Choroid plexus epithelial cell (primary cell): Measurements from ENCODE around the gene OR6J1.
"Not testable (repeated sequence)": the region's sequence is repeated elsewhere in the genome, so short reads cannot be mapped to it uniquely, and the experiment has no call there.

Experiments
- DNase-seq: peaks from one replicate; pipeline ENCODE4 v3.0.0-alpha.2; 2010; ENCODE audit warnings: low read depth
- H3K4me3 ChIP-seq: 2 replicates; pipeline ENCODE4 v1.5.1; 2011; ENCODE audit warnings: low read depth, mild to moderate bottlenecking, control low read depth, low read length, moderate library complexity
- CTCF ChIP-seq: conservative IDR thresholded peaks from 2 replicates; pipeline ENCODE4 v1.5.1; 2011; ENCODE audit warnings: low read depth, mild to moderate bottlenecking, control low read depth, inconsistent platforms, low read length, moderate library complexity

The OR6J1 gene

GRCh38 chr14:22650960-22651521 lies 6.9 kb upstream of the OR6J1 start:
- TF ChIP-seq CTCF: no peak
- peak; percentile 43 for DNase-seq
- no peak overlapping the region for H3K4me3 ChIP-seq

GRCh38 chr14:22650046-22650739 lies 6.0 kb upstream of the OR6J1 start:
- H3K4me3 ChIP-seq: no peak overlapping the region
- no peak for TF ChIP-seq CTCF
- no peak for DNase-seq

- DNase-seq: no peak
- no peak overlapping the region for H3K4me3 ChIP-seq
- no peak for TF ChIP-seq CTCF
These were observed 4.4 kb upstream of the OR6J1 start for GRCh38 chr14:22648506-22648905.

- no peak overlapping the region for H3K4me3 ChIP-seq
- TF ChIP-seq CTCF: no peak
- peak; percentile 87 for DNase-seq
These were observed 2.6 kb upstream of the OR6J1 start for GRCh38 chr14:22646570-22647254.

GRCh38 chr14:22641846-22642245 lies 2.3 kb downstream of the OR6J1 start:
- no peak for TF ChIP-seq CTCF
- H3K4me3 ChIP-seq: no peak overlapping the region
- no peak for DNase-seq

- no peak overlapping the region for H3K4me3 ChIP-seq
- TF ChIP-seq CTCF: no peak
- DNase-seq: no peak
These were observed 4.0 kb downstream of the OR6J1 start for GRCh38 chr14:22640192-22640591.

GRCh38 chr14:22635980-22636379 lies 8.2 kb downstream of the OR6J1 start:
- not testable (repeated sequence) for DNase-seq, H3K4me3 ChIP-seq
